ELF-1 (cell line): ENCODE data around the gene SFN.
A peak's percentile ranks its signal among the peaks of the same experiment; 100 is the strongest.
"Not testable (repeated sequence)": the region's sequence is repeated elsewhere in the genome, so short reads cannot be mapped to it uniquely, and the experiment has no call there.

Experiments
- DNase-seq: peaks from one replicate; pipeline ENCODE4 v3.0.0-alpha.2; 2016; ENCODE audit warnings: low read depth, low spot score

The SFN gene

DNA sequence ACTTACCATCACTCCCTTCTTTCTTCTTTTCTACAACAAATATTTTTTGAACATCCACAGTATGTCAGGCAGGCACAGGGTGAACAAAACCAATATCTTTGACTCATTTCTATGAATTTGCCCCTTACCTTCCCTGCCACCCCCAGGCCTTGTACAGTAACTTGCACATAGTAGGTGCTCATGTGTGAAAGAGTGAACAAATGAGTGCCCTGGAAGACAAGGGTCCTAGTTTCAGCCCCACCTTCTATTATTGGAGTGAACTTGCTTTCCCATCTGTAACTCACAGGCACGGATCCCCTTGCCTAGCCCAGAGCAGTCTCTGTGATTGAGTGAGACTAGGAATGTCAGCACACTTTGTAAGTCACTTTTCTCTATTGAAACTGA lies 23.6 kb upstream of the SFN start:
- DNase-seq: no peak

DNA sequence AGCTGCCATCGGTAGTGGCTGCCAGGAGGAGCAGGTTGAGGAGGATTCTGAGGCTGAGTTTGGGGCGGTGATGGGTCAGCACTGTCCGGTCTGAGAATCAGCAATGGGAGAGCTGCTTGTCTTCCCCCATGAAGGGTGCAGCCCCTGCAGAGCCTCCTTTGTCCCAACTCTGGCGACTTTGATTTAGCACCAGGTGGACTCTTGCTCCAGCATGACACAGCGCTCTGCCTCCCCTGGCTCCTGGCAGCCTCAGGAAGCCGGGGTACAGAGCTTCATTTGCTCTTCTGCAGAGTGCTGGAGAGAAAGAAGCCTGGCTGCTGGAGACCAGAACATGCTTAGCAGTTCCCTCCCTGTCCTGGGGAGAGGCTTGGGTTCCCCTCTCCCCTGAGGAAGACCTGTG lies 23.2 kb upstream of the SFN start:
- no peak for DNase-seq

DNA sequence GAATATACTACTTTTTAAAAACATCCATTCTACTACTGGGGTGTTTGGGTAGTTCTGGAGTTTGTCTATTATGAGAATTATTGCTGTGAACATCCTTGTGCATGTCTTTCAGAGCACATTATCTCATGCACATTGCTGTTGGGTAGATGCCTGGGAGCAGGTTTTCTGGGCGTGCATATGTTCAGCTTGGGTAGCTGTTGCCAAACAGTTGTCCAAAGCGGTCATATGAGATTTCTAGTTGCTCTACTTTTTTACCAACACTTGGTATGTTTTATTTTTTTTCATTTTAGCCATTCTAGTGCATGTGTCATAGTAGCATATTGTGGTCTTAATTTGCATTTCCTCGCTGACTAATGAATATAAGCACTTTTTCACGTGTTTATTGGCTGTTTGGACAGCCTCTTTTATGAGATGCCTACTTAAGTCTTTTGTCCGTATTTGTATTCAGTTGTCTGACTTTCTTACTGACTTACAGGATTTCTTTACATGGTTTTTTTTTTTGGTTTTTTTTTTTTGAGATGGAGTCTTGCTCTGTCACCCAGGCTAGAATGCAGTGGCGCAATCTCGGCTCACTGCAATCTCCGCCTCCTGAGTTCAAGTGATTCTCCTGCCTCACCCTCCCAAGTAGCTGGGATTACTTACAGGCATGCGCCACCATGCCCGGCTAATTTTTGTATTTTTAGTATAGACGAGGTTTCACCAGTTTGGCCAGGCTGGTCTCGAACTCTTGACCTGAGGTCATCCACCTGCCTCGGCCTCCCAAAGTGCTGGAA lies 18.3 kb upstream of the SFN start:
- DNase-seq: no peak

DNA sequence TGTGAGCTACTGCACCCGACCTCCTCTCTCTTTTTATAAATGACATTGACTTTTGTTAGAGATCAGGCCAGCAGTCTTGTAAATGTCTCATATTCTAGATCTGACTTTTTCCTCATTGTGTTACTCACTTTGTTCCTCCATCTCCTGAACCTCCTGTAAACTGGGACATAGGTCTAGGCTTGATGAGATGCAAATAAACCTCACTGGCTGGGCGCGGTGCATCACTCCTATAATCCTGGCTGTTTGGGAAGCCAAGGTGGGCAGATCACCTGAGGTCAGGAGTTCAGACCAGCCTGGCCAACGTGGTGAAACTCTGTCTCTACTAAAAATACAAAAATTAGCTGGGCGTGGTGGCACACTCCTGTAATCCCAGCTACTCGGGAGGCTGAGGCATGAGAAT lies 15.1 kb upstream of the SFN start:
- DNase-seq: not testable (repeated sequence)

DNA sequence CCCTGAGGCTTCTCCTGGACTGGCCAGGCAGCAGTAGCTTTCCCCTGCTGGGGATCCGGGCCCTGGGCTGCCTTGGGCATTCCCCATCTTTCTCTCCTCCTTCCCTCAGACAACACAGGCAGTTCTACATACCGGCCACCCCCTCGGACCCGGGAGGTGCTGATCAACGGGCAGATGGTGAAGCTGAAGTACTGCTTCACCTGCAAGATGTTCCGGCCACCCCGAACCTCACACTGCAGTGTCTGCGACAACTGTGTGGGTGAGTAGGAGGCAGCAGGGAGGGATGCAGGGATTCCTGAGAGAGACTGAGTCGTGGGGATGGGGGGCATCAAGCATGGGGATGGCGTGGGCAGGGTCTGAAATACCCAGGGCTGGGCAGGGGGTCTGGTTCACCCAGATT lies 14.4 kb upstream of the SFN start:
- DNase-seq: no peak

DNA sequence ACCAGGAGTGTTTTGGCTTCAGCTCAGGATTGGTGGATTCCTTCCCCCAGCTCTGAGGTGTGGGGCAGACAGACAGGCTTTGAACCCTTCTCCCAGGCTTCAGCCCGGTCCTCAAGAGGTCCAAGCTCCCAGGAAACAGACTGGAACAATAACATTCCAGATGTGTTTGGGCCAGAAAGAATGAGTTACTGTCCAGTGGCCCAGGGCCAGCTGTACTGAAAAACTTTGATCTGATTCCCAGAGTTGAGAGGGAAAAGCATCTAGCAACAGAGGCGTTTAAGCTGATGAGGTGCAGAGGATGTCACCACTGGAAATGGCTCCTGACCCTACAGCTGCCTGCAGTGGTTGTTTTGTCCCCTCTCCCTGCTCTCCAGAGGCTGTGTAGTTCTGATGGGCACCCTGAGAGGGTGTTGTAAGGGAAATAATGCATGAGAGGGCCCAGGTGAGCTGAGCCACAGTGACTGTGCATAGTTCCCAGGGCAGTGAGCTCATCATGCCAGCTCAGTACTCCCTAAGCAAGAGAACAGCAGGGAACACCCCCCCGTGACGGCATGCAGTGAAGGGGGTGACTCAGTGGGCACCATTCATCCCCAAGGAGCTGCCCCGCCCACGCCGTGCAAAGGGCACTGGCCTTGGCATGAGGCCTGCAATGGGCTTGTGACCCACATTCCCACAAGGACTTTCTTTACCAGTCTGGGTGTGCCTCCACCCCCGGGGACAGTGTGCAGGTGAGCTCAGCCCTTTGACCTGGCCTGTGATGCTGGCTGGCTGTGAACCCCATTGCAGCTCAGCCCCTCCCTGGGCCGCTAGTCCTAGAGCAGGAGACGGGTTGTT lies 13.8 kb upstream of the SFN start:
- no peak for DNase-seq

DNA sequence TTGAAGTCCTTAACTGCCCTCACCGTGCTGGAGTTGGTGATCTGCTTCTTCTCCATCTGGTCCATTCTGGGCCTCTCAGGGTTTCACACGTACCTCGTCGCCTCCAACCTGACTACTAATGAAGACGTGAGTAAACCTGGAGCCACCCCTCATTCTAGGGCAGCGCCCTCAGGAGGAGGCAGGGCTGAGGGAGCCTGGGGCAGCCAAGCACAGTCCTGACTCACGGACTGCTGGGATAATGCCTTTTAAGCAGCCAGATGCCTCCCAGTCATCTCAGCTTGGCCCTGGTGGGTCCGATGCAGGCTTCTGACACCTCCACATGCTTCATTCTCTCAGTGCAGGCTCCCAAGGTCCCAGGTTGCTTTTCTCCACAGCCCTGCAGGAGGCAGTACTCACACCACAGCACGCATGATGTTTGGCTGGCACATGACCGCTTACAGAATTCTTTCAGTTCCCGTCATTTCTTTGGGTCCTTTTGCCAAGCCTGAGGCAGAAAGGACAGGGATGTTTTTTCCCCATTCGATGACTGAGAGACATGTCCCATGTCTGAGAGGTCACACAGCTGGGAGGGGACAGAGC lies 11.8 kb upstream of the SFN start:
- no peak for DNase-seq

DNA sequence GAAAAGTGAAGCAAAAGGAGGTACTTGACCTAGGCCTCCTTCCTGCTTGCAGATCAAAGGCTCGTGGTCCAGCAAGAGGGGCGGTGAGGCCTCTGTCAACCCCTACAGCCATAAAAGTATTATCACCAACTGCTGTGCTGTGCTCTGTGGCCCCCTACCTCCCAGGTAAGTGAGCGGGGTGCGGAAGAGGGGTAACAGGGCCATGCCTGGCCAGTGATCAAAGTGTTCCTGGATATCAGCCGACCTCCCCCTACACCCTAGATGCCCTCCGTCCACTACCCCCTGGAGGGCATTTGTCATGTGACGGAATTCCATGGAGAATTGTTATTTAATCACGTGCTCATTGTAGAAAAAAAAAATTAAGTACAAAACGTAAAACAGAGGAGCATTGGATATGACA lies 10.2 kb upstream of the SFN start:
- no peak for DNase-seq

DNA sequence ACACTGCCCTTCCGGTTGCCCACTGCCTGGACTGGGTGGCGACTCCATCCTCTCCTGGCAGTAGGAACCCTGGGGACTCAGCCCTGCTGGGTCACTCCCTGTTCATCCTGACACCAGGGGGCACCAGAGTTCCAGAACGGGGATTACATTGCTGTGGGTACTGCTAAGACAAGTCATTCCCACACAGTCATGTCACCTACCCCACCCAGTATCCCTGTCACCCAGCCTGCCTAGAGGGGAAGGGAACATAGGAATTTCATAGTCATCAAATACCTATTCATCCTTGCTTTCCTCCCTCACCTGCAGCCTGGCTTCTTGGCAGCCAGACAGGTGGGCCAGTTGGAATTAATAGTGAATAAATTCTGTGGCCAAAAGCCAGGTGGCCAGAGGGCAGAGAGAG lies 9.8 kb upstream of the SFN start:
- peak; percentile 88 for DNase-seq

DNA sequence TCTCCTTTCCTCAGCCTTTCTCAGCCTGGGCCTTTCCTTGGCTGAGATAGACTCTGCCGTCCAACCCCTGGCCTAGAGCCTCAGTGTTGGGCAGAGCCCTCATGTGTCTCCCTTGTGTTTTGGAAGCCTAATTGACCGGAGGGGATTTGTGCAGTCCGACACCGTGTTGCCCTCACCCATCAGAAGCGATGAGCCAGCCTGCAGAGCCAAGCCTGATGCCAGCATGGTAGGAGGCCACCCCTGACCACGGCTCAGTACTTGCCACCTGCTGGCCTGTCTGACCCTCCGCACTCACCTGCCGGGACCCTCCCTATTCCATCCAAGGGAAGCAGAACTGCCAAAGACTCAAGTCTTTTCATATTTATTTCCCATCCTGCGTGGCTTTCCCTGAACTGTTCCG lies 9.3 kb upstream of the SFN start:
- no peak for DNase-seq

DNA sequence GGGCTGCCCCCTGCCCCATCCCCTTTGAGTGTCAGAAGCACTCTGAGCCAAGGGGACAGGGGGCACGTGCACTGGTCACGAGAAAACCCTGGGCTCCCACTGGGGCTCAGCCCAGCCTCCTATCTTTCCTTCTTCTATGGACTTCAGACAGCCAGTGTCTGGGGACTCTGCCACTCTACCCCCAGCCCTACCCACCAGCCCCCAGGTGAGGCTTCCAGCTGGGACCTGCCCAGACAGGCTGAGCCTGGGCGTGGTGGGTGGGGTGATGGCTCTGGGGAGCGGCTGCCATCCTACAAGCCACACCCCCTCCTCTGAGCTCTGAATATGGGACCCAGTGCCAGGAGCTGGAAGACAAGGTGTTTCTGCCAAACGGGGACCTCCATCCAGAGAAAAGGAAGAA lies 8.0 kb upstream of the SFN start:
- no peak for DNase-seq

DNA sequence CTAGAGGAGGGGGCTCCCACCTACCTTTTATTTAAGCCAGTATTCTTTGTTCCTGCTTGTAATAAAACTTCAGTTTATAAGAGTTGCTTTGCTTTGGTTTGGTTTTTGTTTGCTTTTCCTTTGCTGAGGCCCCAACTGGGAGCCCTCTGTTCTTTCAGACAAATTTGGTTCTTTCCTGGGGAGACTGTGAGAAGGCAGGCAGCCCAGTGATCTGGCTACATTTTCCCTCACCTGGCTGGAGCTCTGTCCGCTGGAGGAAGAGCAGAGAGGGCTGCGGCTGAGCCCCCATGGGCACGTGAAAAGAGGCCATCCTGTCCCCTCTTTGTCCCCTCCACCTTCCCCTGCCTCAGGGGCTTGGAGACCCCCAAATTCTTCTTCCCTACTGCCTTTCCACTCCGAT lies 7.3 kb upstream of the SFN start:
- no peak for DNase-seq

DNA sequence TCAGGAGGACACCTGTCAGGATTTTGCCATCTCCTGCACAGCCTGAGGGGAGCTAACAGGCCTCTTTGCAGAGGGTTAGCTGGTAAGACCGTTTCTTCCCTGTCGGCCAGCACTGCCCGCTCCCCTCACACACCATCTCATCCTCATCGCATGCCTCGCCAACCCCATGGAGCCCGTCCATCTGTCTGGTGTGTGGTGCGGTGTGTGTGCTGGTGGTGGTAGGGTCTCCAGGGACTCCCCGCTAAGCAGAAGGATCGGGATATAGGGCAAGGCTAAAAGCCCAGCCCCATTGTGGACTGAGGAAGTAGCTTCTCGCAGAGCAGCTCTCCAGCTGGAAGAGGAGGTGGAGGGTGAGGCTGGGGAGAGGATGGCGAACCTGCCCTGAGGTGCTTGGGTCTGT lies 6.8 kb upstream of the SFN start:
- DNase-seq: no peak

DNA sequence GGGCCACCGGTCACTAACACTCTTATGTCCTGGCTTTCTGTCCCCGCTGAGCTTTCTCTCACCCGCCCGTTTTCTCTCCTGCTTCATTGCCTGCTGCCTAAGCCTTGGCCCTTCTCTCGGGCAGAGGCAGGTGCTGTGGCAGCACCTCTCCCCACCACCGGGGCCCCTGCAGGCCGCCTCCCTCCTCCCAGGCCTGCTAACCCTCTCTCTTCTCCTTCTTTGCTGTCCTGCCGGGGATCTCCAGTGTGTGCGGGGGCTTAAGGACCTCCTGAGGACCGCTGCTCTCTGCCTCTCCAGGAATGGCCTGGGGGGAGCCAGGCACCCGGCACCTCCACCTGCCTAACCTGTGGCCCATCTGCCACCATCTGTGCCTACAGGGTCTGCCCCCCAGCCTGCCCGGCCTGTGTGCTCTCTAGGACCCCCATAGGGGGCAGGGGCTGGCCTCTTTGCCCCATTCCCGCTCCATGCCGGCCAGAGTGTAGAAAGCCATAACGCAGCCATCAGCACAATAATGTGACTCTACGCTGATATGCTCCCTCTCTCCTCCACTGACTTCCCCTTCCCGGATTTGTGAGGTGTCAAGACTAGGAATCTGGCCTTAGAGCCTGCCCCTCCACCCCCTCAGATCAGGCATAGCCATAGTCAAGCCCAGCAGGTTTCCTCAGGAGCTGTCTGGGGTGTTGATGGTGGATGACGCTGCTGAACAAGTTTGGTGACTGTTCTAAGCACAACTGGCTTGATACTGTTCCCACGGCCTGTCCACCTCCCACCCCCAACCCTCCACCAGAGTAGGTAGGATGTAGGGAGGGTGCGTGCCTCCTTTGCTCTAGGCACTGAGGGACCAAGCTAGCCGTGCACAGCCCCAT lies 6.1 kb upstream of the SFN start:
- DNase-seq: peak; percentile 82

DNA sequence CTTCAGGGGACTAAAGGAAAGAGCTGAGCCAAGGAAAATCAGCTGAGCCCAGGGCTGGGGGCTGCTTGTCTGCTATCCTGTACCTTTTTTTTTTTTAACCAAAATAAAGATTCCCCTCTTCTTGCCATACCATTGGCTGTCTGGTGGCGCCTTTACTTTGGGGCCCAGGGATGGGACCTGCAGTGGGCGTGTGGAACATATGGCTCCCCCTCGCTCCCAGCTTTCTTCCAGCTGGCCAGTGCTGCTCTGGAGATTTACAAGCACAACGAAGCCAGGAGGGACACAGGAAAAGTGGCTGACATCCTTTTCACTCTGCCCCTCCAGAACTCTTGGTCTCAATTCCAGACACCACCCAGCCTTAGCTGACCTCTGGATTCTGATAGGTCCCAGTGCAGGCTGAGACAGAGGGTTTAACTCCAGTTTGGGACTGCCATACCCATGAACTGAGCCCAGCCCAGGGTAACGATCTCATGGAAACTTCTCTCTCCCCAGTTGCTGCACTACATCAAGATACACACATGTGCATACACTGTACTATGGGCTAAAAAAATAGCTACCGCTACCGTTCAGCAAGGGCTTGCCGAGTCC lies 5.4 kb upstream of the SFN start:
- DNase-seq: no peak

DNA sequence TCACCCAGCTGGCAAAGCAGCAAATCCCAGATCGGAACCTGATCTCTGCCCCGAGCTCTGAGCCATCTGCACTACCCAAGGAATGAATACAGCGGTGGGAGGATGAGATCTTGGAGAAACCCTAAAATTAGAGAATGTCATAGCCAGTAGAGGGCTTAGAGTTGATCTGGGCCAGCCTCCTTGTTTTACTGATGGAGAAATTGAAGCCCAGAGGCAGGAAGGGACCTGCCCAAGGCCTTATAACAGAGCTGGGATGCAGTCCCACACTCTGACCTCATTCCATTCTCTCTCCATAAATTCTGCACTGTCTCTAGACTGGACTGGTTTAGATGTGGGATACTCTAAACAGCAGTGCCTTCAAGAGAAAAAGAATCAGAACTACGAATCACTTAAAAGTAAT lies 4.8 kb upstream of the SFN start:
- no peak for DNase-seq

DNA sequence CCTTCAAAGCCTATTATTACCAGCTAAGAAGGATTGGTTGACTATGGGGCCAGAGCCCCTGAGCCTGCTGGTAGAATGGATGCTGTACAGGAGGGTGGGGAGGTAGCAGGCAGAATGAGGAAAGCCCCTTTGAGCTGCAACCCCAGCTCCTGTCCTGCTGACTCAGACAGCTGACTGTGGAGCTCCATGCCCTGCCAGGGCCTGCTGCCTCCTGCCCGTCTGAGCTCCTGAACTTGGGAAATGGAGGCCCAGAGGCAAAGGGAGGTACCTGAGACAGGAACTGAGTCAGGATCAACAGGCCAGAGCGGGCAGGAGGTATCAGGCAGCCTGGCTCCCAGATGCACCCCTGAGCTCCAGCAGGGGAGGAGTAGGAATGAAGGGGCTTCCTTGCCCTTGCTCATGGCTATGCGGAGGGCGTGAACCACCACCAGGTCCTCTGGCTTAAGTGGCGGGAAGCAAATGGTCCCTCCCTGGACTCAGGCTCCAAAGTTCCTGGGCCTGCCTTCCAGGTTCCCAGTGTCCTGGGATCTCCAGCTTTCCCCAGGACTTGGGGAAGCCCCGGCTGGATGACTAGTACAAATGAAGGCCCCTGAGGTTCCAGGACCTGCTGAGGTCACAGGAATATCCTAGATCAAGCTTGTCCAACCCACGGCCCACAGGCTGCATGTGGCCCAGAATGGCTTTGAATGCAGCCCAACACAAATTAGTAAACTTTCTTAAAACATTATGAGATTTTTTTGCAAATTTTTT lies 3.9 kb upstream of the SFN start:
- DNase-seq: no peak

DNA sequence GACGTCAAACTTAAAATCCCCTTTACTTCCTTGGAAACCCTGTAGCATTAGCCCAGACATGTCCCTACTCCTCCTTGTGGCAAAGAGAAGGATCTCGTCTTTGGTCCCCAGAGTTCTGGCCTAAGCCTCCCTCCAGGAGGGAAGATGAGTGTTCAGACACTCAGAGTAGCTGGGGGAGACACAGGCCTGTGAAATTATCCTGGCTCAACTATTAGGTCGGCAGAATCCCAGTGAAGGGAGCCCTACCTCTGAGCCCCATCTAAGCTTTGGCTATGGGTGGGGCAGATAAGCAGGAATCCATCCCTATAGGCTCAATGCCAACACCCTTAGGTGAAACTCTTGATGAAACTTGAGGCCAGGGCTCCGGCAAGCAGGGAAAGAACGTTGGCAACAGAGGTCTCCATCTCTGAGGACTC lies 1.7 kb upstream of the SFN start:
- peak; percentile 42 for DNase-seq

DNA sequence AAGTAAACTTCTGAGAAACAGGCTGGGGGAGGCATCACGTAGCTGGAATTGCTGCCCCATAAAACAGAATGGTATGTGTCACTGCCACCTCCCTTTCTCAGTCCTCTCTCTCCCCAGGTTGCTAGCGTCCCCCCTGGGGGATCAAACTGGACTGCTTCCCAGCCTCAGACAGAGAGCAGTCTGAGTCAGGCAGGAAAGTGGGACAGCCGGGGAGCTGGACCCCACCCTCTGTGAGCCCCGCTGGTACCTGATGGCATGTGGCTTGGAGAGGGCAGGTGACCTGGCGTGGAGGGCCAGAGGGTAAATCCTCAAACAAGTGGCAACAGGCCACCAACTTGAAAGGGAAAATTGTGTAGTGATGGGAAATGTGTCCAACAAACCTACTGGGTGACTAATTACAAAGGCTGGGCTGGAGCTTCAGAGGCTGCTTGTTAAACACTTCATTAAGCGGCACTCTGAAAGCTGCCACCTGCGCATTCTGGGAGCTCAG lies 1.0 kb upstream of the SFN start:
- DNase-seq: no peak

DNA sequence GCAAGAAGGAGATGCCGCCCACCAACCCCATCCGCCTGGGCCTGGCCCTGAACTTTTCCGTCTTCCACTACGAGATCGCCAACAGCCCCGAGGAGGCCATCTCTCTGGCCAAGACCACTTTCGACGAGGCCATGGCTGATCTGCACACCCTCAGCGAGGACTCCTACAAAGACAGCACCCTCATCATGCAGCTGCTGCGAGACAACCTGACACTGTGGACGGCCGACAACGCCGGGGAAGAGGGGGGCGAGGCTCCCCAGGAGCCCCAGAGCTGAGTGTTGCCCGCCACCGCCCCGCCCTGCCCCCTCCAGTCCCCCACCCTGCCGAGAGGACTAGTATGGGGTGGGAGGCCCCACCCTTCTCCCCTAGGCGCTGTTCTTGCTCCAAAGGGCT lies 732 bp downstream of the SFN start:
- DNase-seq: no peak
